Measurements from ENCODE around the gene GFOD2.

GFOD2 gene

GRCh38 chr16:67719778-67720144, 645 bp upstream of the GFOD2 start:
- Histone ChIP-seq H3F3A (ENCODE audit: low read depth) (no peaks in the 10 kb centered on the region), H3K4me2 (ENCODE audit: low read depth, low read length, poor library complexity, severe bottlenecking) (peak overlapping the region; percentile 82), H3K79me2 (ENCODE audit: insufficient read depth, low read length) (peaks cover 41% of the 10 kb centered on the region), H3K4me1 (ENCODE audit: insufficient read depth, low read length, poor library complexity, severe bottlenecking) (peaks cover 31% of the 10 kb centered on the region), H3K9me3 (ENCODE audit: insufficient read depth, low read depth, low read length) (no peaks in the 10 kb centered on the region), H3K27me3 (ENCODE audit: insufficient read depth, low read length, poor library complexity, severe bottlenecking) (no peaks in the 10 kb centered on the region), H3K36me3 (ENCODE audit: insufficient read depth, low read length) (peaks cover 8% of the 10 kb centered on the region; the same call in 1 of the 2 replicates), H4K20me1 (ENCODE audit: insufficient read depth, low read length, poor library complexity, severe bottlenecking) (peaks cover 12% of the 10 kb centered on the region), H3K4me3 (ENCODE audit: low read length, poor library complexity, severe bottlenecking) (peak overlapping the region; percentile 79), H3K9ac (ENCODE audit: low read depth, low read length, poor library complexity, severe bottlenecking) (peak overlapping the region; percentile 84), H2AFZ (ENCODE audit: low read length) (peak overlapping the region; percentile 83), H3K9me2 (replicated peaks; ENCODE audit: low read depth, low read length) (no peaks in the 10 kb centered on the region)
- TF ChIP-seq EZH2phosphoT487 (IDR thresholded peaks at IDR 0.05; ENCODE audit: borderline replicate concordance) = no peak
- TF ChIP-seq, protein P1, sequence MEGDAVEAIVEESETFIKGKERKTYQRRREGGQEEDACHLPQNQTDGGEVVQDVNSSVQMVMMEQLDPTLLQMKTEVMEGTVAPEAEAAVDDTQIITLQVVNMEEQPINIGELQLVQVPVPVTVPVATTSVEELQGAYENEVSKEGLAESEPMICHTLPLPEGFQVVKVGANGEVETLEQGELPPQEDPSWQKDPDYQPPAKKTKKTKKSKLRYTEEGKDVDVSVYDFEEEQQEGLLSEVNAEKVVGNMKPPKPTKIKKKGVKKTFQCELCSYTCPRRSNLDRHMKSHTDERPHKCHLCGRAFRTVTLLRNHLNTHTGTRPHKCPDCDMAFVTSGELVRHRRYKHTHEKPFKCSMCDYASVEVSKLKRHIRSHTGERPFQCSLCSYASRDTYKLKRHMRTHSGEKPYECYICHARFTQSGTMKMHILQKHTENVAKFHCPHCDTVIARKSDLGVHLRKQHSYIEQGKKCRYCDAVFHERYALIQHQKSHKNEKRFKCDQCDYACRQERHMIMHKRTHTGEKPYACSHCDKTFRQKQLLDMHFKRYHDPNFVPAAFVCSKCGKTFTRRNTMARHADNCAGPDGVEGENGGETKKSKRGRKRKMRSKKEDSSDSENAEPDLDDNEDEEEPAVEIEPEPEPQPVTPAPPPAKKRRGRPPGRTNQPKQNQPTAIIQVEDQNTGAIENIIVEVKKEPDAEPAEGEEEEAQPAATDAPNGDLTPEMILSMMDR (conservative IDR thresholded peaks at IDR 0.05; ENCODE audit: low read length) = no peak

DNA sequence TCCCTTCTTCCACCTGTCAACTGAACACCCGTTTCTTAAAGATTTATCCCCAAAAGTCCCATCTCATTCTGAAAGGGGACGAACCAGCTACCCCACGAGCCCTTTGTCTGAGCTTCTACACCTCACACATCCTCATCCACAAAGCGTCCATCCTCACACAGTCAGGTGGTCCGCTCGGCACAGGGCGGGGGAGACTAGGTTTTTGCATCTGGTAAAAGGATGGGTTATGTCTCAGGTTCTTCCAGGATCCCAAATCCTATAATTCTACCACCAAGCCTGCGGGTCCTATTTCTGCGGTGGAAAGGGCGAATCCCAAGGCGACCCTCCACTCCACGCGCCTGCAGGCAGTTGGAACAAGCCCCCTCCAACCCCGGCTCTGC, 458 bp downstream of the GFOD2 start:
- Histone ChIP-seq H3K9me3 (ENCODE audit: insufficient read depth, low read depth, low read length) (no peaks in the 10 kb centered on the region), H3K9me2 (replicated peaks; ENCODE audit: low read depth, low read length) (no peaks in the 10 kb centered on the region), H3K4me1 (ENCODE audit: insufficient read depth, low read length, poor library complexity, severe bottlenecking) (peaks cover 38% of the 10 kb centered on the region), H3K36me3 (ENCODE audit: insufficient read depth, low read length) (peaks cover 1% of the 10 kb centered on the region; the same call in 1 of the 2 replicates), H4K20me1 (ENCODE audit: insufficient read depth, low read length, poor library complexity, severe bottlenecking) (peaks cover 20% of the 10 kb centered on the region), H3K4me2 (ENCODE audit: low read depth, low read length, poor library complexity, severe bottlenecking) (peak overlapping the region; percentile 80), H3K4me3 (ENCODE audit: low read length, poor library complexity, severe bottlenecking) (peak overlapping the region; percentile 79), H3K9ac (ENCODE audit: low read depth, low read length, poor library complexity, severe bottlenecking) (peak overlapping the region; percentile 84), H3F3A (ENCODE audit: low read depth) (no peaks in the 10 kb centered on the region), H2AFZ (ENCODE audit: low read length) (peak overlapping the region; percentile 79), H3K27me3 (ENCODE audit: insufficient read depth, low read length, poor library complexity, severe bottlenecking) (no peaks in the 10 kb centered on the region), H3K79me2 (ENCODE audit: insufficient read depth, low read length) (peaks cover 52% of the 10 kb centered on the region)
- TF ChIP-seq EZH2phosphoT487 (IDR thresholded peaks at IDR 0.05; ENCODE audit: borderline replicate concordance) = no peak
- TF ChIP-seq, protein P1 (conservative IDR thresholded peaks at IDR 0.05; ENCODE audit: low read length) = no peak

DNA sequence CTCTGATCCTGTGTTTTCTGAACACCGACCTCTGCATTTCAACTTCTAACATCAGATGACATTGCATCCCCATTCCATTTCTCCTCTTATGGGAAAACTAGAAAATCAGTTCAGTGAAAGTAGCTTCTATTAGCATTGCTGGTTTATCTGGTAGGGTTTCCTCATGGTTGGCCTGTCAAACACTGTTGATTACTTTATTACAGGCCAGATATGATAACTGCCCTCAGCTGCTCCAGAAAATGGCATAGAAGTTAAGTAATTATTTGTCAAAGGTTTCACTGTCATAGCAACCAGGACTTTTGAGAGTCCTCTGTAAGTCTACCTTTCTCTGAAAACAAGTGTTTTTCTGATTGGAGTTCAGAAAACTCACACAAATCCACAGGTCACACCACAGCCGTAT, 3.0 kb downstream of the GFOD2 start:
- peak overlapping the region; percentile 80 for H3K4me2 ChIP-seq (ENCODE audit: low read depth, low read length, poor library complexity, severe bottlenecking)
- peaks cover 67% of the 10 kb centered on the region for H3K79me2 ChIP-seq (ENCODE audit: insufficient read depth, low read length)
- peaks cover 38% of the 10 kb centered on the region for H3K4me1 ChIP-seq (ENCODE audit: insufficient read depth, low read length, poor library complexity, severe bottlenecking)
- H3F3A ChIP-seq (ENCODE audit: low read depth) = no peaks in the 10 kb centered on the region
- no peaks in the 10 kb centered on the region for H3K36me3 ChIP-seq (ENCODE audit: insufficient read depth, low read length)
- peak overlapping the region; percentile 21 for H3K9ac ChIP-seq (ENCODE audit: low read depth, low read length, poor library complexity, severe bottlenecking)
- H3K9me3 ChIP-seq (ENCODE audit: insufficient read depth, low read depth, low read length) = no peaks in the 10 kb centered on the region
- no peaks in the 10 kb centered on the region for H3K27me3 ChIP-seq (ENCODE audit: insufficient read depth, low read length, poor library complexity, severe bottlenecking)
- peak overlapping the region; percentile 5 for H3K4me3 ChIP-seq (ENCODE audit: low read length, poor library complexity, severe bottlenecking)
- H3K9me2 ChIP-seq (replicated peaks; ENCODE audit: low read depth, low read length) = no peaks in the 10 kb centered on the region
- TF ChIP-seq EZH2phosphoT487 (IDR thresholded peaks at IDR 0.05; ENCODE audit: borderline replicate concordance) = no peak
- TF ChIP-seq, protein P1 (conservative IDR thresholded peaks at IDR 0.05; ENCODE audit: low read length) = no peak
- peaks cover 20% of the 10 kb centered on the region for H4K20me1 ChIP-seq (ENCODE audit: insufficient read depth, low read length, poor library complexity, severe bottlenecking)
- no peak overlapping the region for H2AFZ ChIP-seq (ENCODE audit: low read length)

All from Loucy (cell line).